Neural progenitor cell (in vitro differentiated cells): Measurements from ENCODE around the gene GSE1.

Source experiments
- CTCF ChIP-seq: fragments of 200-600 bp; sonication (generic); IDR thresholded peaks from 2 replicates; pipeline ENCODE4 v1.5.1; 2017; ENCODE audit warnings: antibody characterized with exemption, mild to moderate bottlenecking
- EZH2 ChIP-seq: fragments of 200-600 bp; sonication (generic); IDR thresholded peaks from 2 replicates; pipeline ENCODE4 v1.6.1; 2017; ENCODE audit warnings: antibody characterized with exemption, mild to moderate bottlenecking, moderate library complexity
- EZH2phosphoT487 ChIP-seq: fragments of 200-600 bp; sonication (generic); IDR thresholded peaks from 2 replicates; pipeline ENCODE4 v1.6.1; 2017; ENCODE audit warnings: antibody characterized with exemption

GRCh38 chr16:85575920-85576319, 37.2 kb upstream of the GSE1 start:
- no peak for TF ChIP-seq CTCF
- no peak for TF ChIP-seq EZH2phosphoT487
- no peak for TF ChIP-seq EZH2
